Spleen (tissue), 7 donors: ENCODE measurements around the gene FSIP1.

ENCODE experiments used
- CTCF ChIP-seq, 11 experiments: fragments of 200-600 bp in 7 of 11; fragments of 450-650 bp in 4 of 11; sonication (generic) in 4 of 11; IDR thresholded peaks in 8 of 11; conservative IDR thresholded peaks in 3 of 11; 1 replicate in 7 of 11; 2 replicates in 4 of 11; pipeline versions ENCODE4 v1.4.0 to v1.8.0; 2016 to 2021; ENCODE audit warnings: antibody characterized with exemption in 11 of 11, inconsistent platforms in 4 of 11, mild to moderate bottlenecking in 1 of 11
- POLR2A ChIP-seq, 3 donors: fragments of 450-650 bp; IDR thresholded peaks; one replicate each; pipeline ENCODE4 v1.5.1; 2017; ENCODE audit warnings: antibody characterized with exemption in 3 of 3, mild to moderate bottlenecking in 1 of 3
- POLR2AphosphoS5 ChIP-seq, 3 donors: sonication (generic); formaldehyde crosslinking; IDR thresholded peaks; one replicate each; pipeline ENCODE4 v1.5.1; 2017; ENCODE audit warnings: antibody characterized with exemption in 3 of 3
- donor health status: DM: no; HTN: no; CAD: no; lungs with moderate emphysema.
- donor health status: DM: no; HTN: no; CAD: no.
- donor health status: DM: no; HTN: no; CAD: no.

GRCh38 chr15:39669241-39669640 is 113.4 kb downstream of the FSIP1 start:
- TF ChIP-seq POLR2A (IDR thresholded peaks at IDR 0.05) (no peak), CTCF (IDR thresholded peaks at IDR 0.05 in 8 of 11, conservative IDR thresholded peaks at IDR 0.05 in 3 of 11) (no peak), POLR2AphosphoS5 (IDR thresholded peaks at IDR 0.05) (no peak)
